ENCODE results near the gene SIRT2. TPM values are rescaled to one million over a fixed set of nuclear protein-coding genes. Genes with fewer than 3 reads are reported as not detected.

Gene SIRT2
- total and polyA plus RNA-seq, 2 of the 13 experiments (the other 11 are each of a cell fraction or from before 2014, with no cell fraction given), result 22.3 to 26.1 TPM

DNA sequence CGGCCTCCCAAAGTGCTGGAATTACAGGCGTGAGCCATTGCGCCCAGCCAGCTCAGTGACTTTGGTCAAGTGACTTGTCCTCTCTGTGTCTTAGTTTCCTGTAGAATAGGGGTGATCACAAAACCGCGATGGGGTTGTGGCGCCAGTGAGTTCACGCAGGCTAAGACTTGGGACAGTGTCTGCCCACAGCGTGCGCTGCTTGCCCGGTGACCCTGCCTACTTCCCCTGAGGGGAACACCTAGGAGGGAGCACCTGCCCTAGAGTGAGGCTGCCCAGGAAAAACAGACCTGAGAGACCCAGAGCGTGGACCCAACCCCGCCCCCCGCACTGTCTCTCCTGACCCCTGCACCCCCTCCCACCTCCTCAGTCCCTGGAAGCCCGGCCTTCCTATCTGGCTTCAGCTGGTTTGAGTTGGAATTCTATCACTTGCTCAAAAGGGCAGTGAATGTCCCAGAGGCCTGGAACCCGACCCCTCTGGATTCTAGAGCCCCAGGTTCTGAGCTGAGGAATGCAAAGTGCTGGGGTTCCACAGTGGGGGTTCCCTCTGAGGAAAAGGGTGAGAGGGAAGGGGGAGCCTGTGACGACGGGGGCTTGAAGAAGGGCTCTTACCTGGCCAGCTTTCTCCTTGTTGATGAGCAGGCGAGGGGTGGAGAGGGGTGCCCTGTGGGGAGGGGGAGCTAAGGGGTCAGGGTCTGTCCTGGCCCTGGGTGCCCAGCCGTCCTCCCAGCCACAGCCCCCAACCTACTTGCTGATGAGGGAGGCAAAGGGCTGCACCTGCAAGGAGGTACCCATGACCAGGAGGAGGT, 19.1 kb downstream of the SIRT2 start:
- no peak for ATAC-seq
- ChIA-PET POLR2A (interaction anchor here (1.3 to 5.6 kb wide), 3 partner anchors 21 to 31 kb away, joined by 4 to 37 read pairs (median 5); no protein-coding TSS in a partner anchor), CTCF (ENCODE audit: low intra/inter-chr PET ratio, low total read pairs) (no interaction called here)
- Histone ChIP-seq H3K36me3 (replicated peaks in 1 of 2; ENCODE audit: control insufficient read depth in 1 of 2, insufficient read depth in 2 of 2, low read length in 2 of 2) (peaks cover 0 to 2% of the 10 kb centered on the region in 2 experiments; a peak in 2 of 5 replicates), H2AFZ (ENCODE audit: low read length) (no peak overlapping the region), H3K9ac (ENCODE audit: insufficient read depth, low read depth, low read length) (no peak overlapping the region), H3K27ac (ENCODE audit: extremely low read length, insufficient read depth, low read length) (no peak overlapping the region), H3K4me3 (replicated peaks in 1 of 3; ENCODE audit: insufficient read depth in 1 of 3, low read depth in 2 of 3, low read length in 3 of 3) (no peak overlapping the region), H3K4me2 (ENCODE audit: low read depth, low read length) (no peak overlapping the region), H3K27me3 (ENCODE audit: control insufficient read depth in 1 of 2, insufficient read depth in 2 of 2, low read length in 2 of 2) (no peaks in the 10 kb centered on the region), H3K9me3 (ENCODE audit: low read length) (no peaks in the 10 kb centered on the region), H3K79me2 (ENCODE audit: insufficient read depth, low read length) (no peaks in the 10 kb centered on the region), H3K4me1 (ENCODE audit: insufficient read depth, low read length) (peaks cover 45% of the 10 kb centered on the region), H4K20me1 (ENCODE audit: insufficient read depth, low read length) (no peaks in the 10 kb centered on the region)
- TF ChIP-seq, protein P1, sequence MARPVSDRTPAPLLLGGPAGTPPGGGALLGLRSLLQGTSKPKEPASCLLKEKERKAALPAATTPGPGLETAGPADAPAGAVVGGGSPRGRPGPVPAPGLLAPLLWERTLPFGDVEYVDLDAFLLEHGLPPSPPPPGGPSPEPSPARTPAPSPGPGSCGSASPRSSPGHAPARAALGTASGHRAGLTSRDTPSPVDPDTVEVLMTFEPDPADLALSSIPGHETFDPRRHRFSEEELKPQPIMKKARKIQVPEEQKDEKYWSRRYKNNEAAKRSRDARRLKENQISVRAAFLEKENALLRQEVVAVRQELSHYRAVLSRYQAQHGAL (CRISPR knock-in tag; IDR thresholded peaks at IDR 0.05; ENCODE audit: not compliant biosample characterization), result no peak
- TF ChIP-seq ZFP1 (CRISPR knock-in tag; IDR thresholded peaks at IDR 0.05), result no peak
- 0 out of 2 replicates have a peak, but pooled peaks have one; percentile 34 for TF ChIP-seq ZNF263 (CRISPR knock-in tag; IDR thresholded peaks at IDR 0.05)
- no peak for TF ChIP-seq ZNF207 (IDR thresholded peaks at IDR 0.05; ENCODE audit: borderline replicate concordance)
- TF ChIP-seq, protein P2, sequence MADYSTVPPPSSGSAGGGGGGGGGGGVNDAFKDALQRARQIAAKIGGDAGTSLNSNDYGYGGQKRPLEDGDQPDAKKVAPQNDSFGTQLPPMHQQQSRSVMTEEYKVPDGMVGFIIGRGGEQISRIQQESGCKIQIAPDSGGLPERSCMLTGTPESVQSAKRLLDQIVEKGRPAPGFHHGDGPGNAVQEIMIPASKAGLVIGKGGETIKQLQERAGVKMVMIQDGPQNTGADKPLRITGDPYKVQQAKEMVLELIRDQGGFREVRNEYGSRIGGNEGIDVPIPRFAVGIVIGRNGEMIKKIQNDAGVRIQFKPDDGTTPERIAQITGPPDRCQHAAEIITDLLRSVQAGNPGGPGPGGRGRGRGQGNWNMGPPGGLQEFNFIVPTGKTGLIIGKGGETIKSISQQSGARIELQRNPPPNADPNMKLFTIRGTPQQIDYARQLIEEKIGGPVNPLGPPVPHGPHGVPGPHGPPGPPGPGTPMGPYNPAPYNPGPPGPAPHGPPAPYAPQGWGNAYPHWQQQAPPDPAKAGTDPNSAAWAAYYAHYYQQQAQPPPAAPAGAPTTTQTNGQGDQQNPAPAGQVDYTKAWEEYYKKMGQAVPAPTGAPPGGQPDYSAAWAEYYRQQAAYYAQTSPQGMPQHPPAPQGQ (CRISPR knock-in tag; IDR thresholded peaks at IDR 0.05; ENCODE audit: borderline replicate concordance), result no peak
- TF ChIP-seq PRMT3 (CRISPR knock-in tag; IDR thresholded peaks at IDR 0.05; ENCODE audit: borderline replicate concordance, low read depth), result no peak
- WGBS (ENCODE audit: low lambda C conversion rate), result 88% methylated on average over 11 of the region's 19 CpGs
- no peak for DNase-seq (ENCODE audit: low spot score)
- intact Hi-C loops (cut with micrococcal nuclease; ENCODE audit: unreplicated experiment) (no loop called here), in situ Hi-C loops (cut with HindIII; ENCODE audit: extremely low pct_ligation_motif_present, low pct_unique_long_range_greater_than_20kb) (no loop called here)
- no peak for FAIRE-seq
- no TSS peak for BruUV-seq (replicated peaks)

Data from HepG2 (cell line).